HepG2 (cell line): ENCODE measurements around the gene YWHAQ. TPM values are rescaled to one million over a fixed set of nuclear protein-coding genes. Genes with fewer than 3 reads are reported as not detected.

ENCODE experiments used
- ATAC-seq: fragments of 200-7000 bp; cut with Tn5 transposase; 3 replicates; pipeline ENCODE4 v1.9.1; 2020; ENCODE audit warnings: mild to moderate bottlenecking, moderate library complexity
- BruUV-seq: library from RNA; stranded (reverse); fragments of 400-500 nt; replicated peaks from 2 replicates; lab custom pipeline; 2021; lab: Mats Ljungman, UMichigan
- CTCF ChIA-PET: fragments of 300-600 bp; formaldehyde crosslinking; extraction: SDS; loops from one replicate; lab custom pipeline; 2021; ENCODE audit warnings: low total read pairs, inconsistent platforms, low intra/inter-chr PET ratio; lab: Yijun Ruan, JAX
- POLR2A ChIA-PET: fragments of 350-600 bp; sonication (Branson Sonifier 250); formaldehyde crosslinking; loops from one replicate; lab custom pipeline; 2020; ENCODE audit warnings: antibody characterized with exemption, inconsistent platforms; lab: Yijun Ruan, JAX
- DNase-seq: peaks from one replicate; pipeline ENCODE4 v3.0.0-alpha.2; 2015; ENCODE audit warnings: low spot score
- FAIRE-seq: peaks from 3 replicates; lab custom pipeline; 2011; peaks lifted over from hg19 to GRCh38; lab: Jason Lieb, UNC
- H2AFZ ChIP-seq: one replicate; pipeline ENCODE4 v1.6.1; 2011; ENCODE audit warnings: low read length, inconsistent platforms
- H3K27ac ChIP-seq: fragments of 300-600 bp; 3 replicates; pipeline ENCODE4 v1.8.0; 2011; ENCODE audit warnings: mixed run types, mild to moderate bottlenecking, mixed read lengths, low read length, inconsistent platforms; ENCODE audit not compliant: insufficient read depth; ENCODE audit errors: extremely low read length
- H3K27me3 ChIP-seq, 2 experiments: fragments of 200-600 bp in 1 of 2; 2 replicates in 1 of 2; 3 replicates in 1 of 2; pipeline versions ENCODE4 v1.6.0 to v1.8.0; 2011; ENCODE audit warnings: low read length in 2 of 2, mild to moderate bottlenecking in 2 of 2, moderate library complexity in 2 of 2, inconsistent platforms in 1 of 2; ENCODE audit not compliant: insufficient read depth in 2 of 2, control insufficient read depth in 1 of 2
- H3K36me3 ChIP-seq, 2 experiments: fragments of 200-600 bp in 1 of 2; replicated peaks in 1 of 2; 2 replicates in 1 of 2; 3 replicates in 1 of 2; pipeline versions ENCODE4 v1.5.1 to v1.8.0; 2011; ENCODE audit warnings: low read length in 2 of 2, inconsistent platforms in 1 of 2; ENCODE audit not compliant: insufficient read depth in 2 of 2, control insufficient read depth in 1 of 2
- H3K4me1 ChIP-seq: 2 replicates; pipeline ENCODE4 v1.5.1; 2012; ENCODE audit warnings: low read length, inconsistent platforms; ENCODE audit not compliant: insufficient read depth
- H3K4me2 ChIP-seq: 2 replicates; pipeline ENCODE4 v1.6.0; 2011; ENCODE audit warnings: low read depth, low read length, inconsistent platforms
- H3K4me3 ChIP-seq, 3 experiments: fragments of 200-600 bp in 1 of 3; sonication (generic), shearing (Covaris generic) in 1 of 3; replicated peaks in 1 of 3; 2 replicates each; pipeline ENCODE4 v1.5.1; 2011 to 2016; ENCODE audit warnings: low read length in 3 of 3, inconsistent platforms in 2 of 3, low read depth in 2 of 3, mild to moderate bottlenecking in 2 of 3, control low read depth in 1 of 3, mixed read lengths in 1 of 3; ENCODE audit not compliant: insufficient read depth in 1 of 3
- H3K79me2 ChIP-seq: one replicate; pipeline ENCODE4 v1.6.1; 2011; ENCODE audit warnings: low read length, inconsistent platforms; ENCODE audit not compliant: insufficient read depth
- H3K9ac ChIP-seq: 2 replicates; pipeline ENCODE4 v1.6.0; 2011; ENCODE audit warnings: mild to moderate bottlenecking, low read depth, low read length, inconsistent platforms; ENCODE audit not compliant: insufficient read depth
- H3K9me3 ChIP-seq: 2 replicates; pipeline ENCODE4 v1.5.1; 2012; ENCODE audit warnings: mild to moderate bottlenecking, low read length
- H4K20me1 ChIP-seq: 2 replicates; pipeline ENCODE4 v1.6.0; 2011; ENCODE audit warnings: inconsistent platforms, mild to moderate bottlenecking, low read length, moderate library complexity; ENCODE audit not compliant: insufficient read depth
- CEBPB ChIP-seq: IDR thresholded peaks from 2 replicates; pipeline ENCODE4 v1.6.1; 2011; ENCODE audit warnings: low read depth, low read length, improper control_type of control experiment, borderline replicate concordance
- GATAD1 ChIP-seq: IDR thresholded peaks from 2 replicates; pipeline ENCODE4 v1.6.1; 2016; ENCODE audit warnings: missing genetic modification reagents, missing compliant biosample characterization
- HMGXB4 ChIP-seq, 2 experiments: sonication (generic) in 1 of 2; formaldehyde crosslinking in 1 of 2; IDR thresholded peaks; 2 replicates each; pipeline versions ENCODE4 v1.4.0 to v1.6.1; 2018 to 2020; ENCODE audit warnings: missing genetic modification reagents in 2 of 2, borderline replicate concordance in 1 of 2, low read depth in 1 of 2, mild to moderate bottlenecking in 1 of 2, missing biosample characterization in 1 of 2
- HNRNPK ChIP-seq: fragments of 200-400 bp; formaldehyde crosslinking; IDR thresholded peaks from 2 replicates; pipeline ENCODE4 v1.6.1; 2018; ENCODE audit warnings: low read length, low read depth, moderate library complexity, mild to moderate bottlenecking; ENCODE audit not compliant: poor library complexity, severe bottlenecking
- ZNF24 ChIP-seq: fragments of 450-650 bp; IDR thresholded peaks from 2 replicates; pipeline ENCODE4 v1.6.1; 2017; ENCODE audit warnings: antibody characterized with exemption, mild to moderate bottlenecking
- ZNF512B ChIP-seq: sonication (generic); formaldehyde crosslinking; IDR thresholded peaks from 2 replicates; pipeline ENCODE4 v1.5.1; 2020; ENCODE audit warnings: missing genetic modification reagents, mild to moderate bottlenecking, borderline replicate concordance
- ZNF569 ChIP-seq: sonication (generic); formaldehyde crosslinking; IDR thresholded peaks from 2 replicates; pipeline ENCODE4 v1.5.0; 2020; ENCODE audit warnings: mild to moderate bottlenecking, missing genetic modification reagents, moderate library complexity, borderline replicate concordance
- ZSCAN21 ChIP-seq: sonication (generic); formaldehyde crosslinking; IDR thresholded peaks from 2 replicates; pipeline ENCODE4 v1.8.0; 2022; ENCODE audit warnings: mild to moderate bottlenecking, missing genetic modification reagents, moderate library complexity, borderline replicate concordance
- WGBS: methylation state at CpG from one replicate; pipeline ENCODE4 v1.1.6; 2017; ENCODE audit warnings: low lambda C conversion rate; 5-methylcytosine and 5-hydroxymethylcytosine counted together
- in situ Hi-C: cut with HindIII; loops from 2 replicates; pipeline ENCODE4 v1.10.0; 2017; ENCODE audit warnings: low pct_unique_long_range_greater_than_20kb; ENCODE audit not compliant: extremely low pct_ligation_motif_present
- intact Hi-C: fragments of 100-400 bp; cut with micrococcal nuclease; formaldehyde crosslinking; loops from one replicate; pipeline ENCODE4 v1.10.0; 2022; ENCODE audit not compliant: unreplicated experiment
- polyA plus RNA-seq, 8 experiments: library from polyadenylated mRNA; depleted of rRNA in 3 of 8; stranded (reverse) in 7 of 8; unstranded in 1 of 8; fragments of >200 nt; fragmentation: Illumina TruSeq in 4 of 8; extraction: Trizol in 4 of 8; gene quantifications; 2 replicates each; pipeline versions ENCODE4 v1.2.1 to v1.2.3, GENCODE V29; 2011 to 2016; ENCODE audit warnings: low read depth in 4 of 8, missing spikeins in 1 of 8, mixed read lengths in 1 of 8; ENCODE audit not compliant: insufficient read depth in 1 of 8
- total RNA-seq, 5 experiments: library from RNA; depleted of rRNA; stranded (reverse); fragments of >200 nt; fragmentation: Illumina TruSeq; extraction: Trizol; gene quantifications; 2 replicates each; pipeline ENCODE4 v1.2.3, GENCODE V29; 2016; ENCODE audit warnings: low read depth in 1 of 5

YWHAQ gene
- total and polyA plus RNA-seq, 2 of the 13 experiments (the other 11 are each of a cell fraction or from before 2014, with no cell fraction given), result 160 to 304 TPM

GRCh38 chr2:9543557-9543956 lies 87.2 kb downstream of the YWHAQ start:
- Histone ChIP-seq H3K4me2 (no peak overlapping the region), H3K36me3 (peaks cover 1 to 11% of the 10 kb centered on the region in 2 experiments; a peak in 1 of 5 replicates), H3K27me3 (no peaks in the 10 kb centered on the region), H3K4me1 (peaks cover 36% of the 10 kb centered on the region), H4K20me1 (no peaks in the 10 kb centered on the region), H3K9me3 (no peaks in the 10 kb centered on the region), H2AFZ (no peak overlapping the region), H3K9ac (no peak overlapping the region), H3K79me2 (peaks cover 46% of the 10 kb centered on the region), H3K4me3 (no peak overlapping the region), H3K27ac (no peak overlapping the region)
- ChIA-PET CTCF (no interaction called here), POLR2A (no interaction called here)
- DNase-seq (no peak), FAIRE-seq (no peak), ATAC-seq (no peak)
- no peak for TF ChIP-seq ZNF569 (CRISPR knock-in tag)
- no peak for TF ChIP-seq ZSCAN21 (CRISPR knock-in tag)
- peak; percentile 65 for TF ChIP-seq HNRNPK
- BruUV-seq, result TSS peak; percentile 22
- WGBS, result 91% methylated on average over 1 of the region's 1 CpG
- in situ Hi-C loops (no loop called here), intact Hi-C loops (no loop called here)

- intact Hi-C loops, result loop anchor here (5.0 kb wide), 1 partner anchor 47 kb away; no protein-coding TSS in a partner anchor
- no peak overlapping the region for H3K9ac ChIP-seq
- BruUV-seq, result no TSS peak
- DNase-seq (no peak), FAIRE-seq (no peak)
- no peaks in the 10 kb centered on the region for H4K20me1 ChIP-seq
- H2AFZ ChIP-seq, result no peak overlapping the region
- no peaks in the 10 kb centered on the region for H3K9me3 ChIP-seq
- in situ Hi-C loops, result no loop called here
- POLR2A ChIA-PET, result interaction anchor here (2.0 kb wide), 1 partner anchor 16 kb away, joined by 10 read pairs; the partner anchor contains the start of gene ADAM17
- H3K4me3 ChIP-seq, result no peak overlapping the region
- no peak for TF ChIP-seq GATAD1 (CRISPR knock-in tag)
- TF ChIP-seq ZNF24, result no peak
- TF ChIP-seq ZNF512B, result no peak
- no peak for TF ChIP-seq HMGXB4 (CRISPR knock-in tag; IDR thresholded peaks at IDR 0.05; ENCODE audit: borderline replicate concordance in 1 of 2, low read depth in 1 of 2)
- TF ChIP-seq CEBPB, result peak; percentile 76
- TF ChIP-seq, all 625 proteins: peak for 1
- Histone ChIP-seq H3K27ac (no peak overlapping the region), H3K4me1 (peaks cover 17% of the 10 kb centered on the region), H3K36me3 (peaks cover 1 to 17% of the 10 kb centered on the region in 2 experiments; a peak in 3 of 5 replicates), H3K4me2 (no peak overlapping the region), H3K27me3 (no peaks in the 10 kb centered on the region), H3K79me2 (peaks cover 11% of the 10 kb centered on the region)
- 86% methylated on average over 5 of the region's 5 CpGs for WGBS
- CTCF ChIA-PET, result no interaction called here
- no peak for ATAC-seq
Measured at GRCh38 chr2:9539531-9539930, 91.3 kb downstream of the YWHAQ start.
